GM12878 (cell line): ENCODE data around the gene NUDT22. TPM values are rescaled to one million over a fixed set of nuclear protein-coding genes. Genes with fewer than 3 reads are reported as not detected.

Experiments
- ATAC-seq: fragments of 200-7000 bp; cut with Tn5 transposase; 3 replicates; pipeline ENCODE4 v1.9.1; 2020; ENCODE audit warnings: mild to moderate bottlenecking, moderate library complexity
- BruUV-seq: library from RNA; stranded (reverse); fragments of 400-500 nt; replicated peaks from 2 replicates; lab custom pipeline; 2021; lab: Mats Ljungman, UMichigan
- CTCF ChIA-PET: fragments of 300-600 bp; sonication (Branson Sonifier 250); formaldehyde crosslinking; extraction: SDS; loops from one replicate; lab custom pipeline; 2021; ENCODE audit warnings: inconsistent platforms; lab: Yijun Ruan, JAX
- POLR2A ChIA-PET: fragments of 350-600 bp; formaldehyde crosslinking; extraction: SDS; loops from one replicate; lab custom pipeline; 2021; ENCODE audit warnings: inconsistent platforms; lab: Charles Lee
- RAD21 ChIA-PET: fragments of 300-600 bp; sonication (Branson Sonifier 250); formaldehyde crosslinking; loops from one replicate; lab custom pipeline; 2023; ENCODE audit warnings: antibody characterized with exemption; ENCODE audit not compliant: unreplicated experiment; lab: Charles Lee
- SMC1A ChIA-PET: fragments of 300-600 bp; sonication (Branson Sonifier 250); formaldehyde crosslinking; loops from one replicate; lab custom pipeline; 2023; ENCODE audit not compliant: unreplicated experiment, uncharacterized antibody; lab: Charles Lee
- DNase-seq: peaks from one replicate; pipeline ENCODE4 v3.0.0-alpha.2; 2011; ENCODE audit warnings: low read depth, low spot score
- FAIRE-seq: peaks from 3 replicates; lab custom pipeline; 2011; peaks lifted over from hg19 to GRCh38; lab: Jason Lieb, UNC
- H2AFZ ChIP-seq: 2 replicates; pipeline ENCODE4 v1.6.0; 2011; ENCODE audit warnings: low read depth, low read length, control low read depth; ENCODE audit not compliant: control insufficient read depth
- H3K27ac ChIP-seq: 2 replicates; pipeline ENCODE4 v1.5.1; 2011; ENCODE audit warnings: control low read depth; ENCODE audit not compliant: control insufficient read depth, insufficient read depth
- H3K27me3 ChIP-seq, 2 experiments: replicated peaks in 1 of 2; 2 replicates each; pipeline versions ENCODE4 v1.6.0 to v1.6.1; 2011; ENCODE audit warnings: low read length in 1 of 2; ENCODE audit not compliant: control insufficient read depth in 2 of 2, insufficient read depth in 2 of 2
- H3K36me3 ChIP-seq, 2 experiments: 2 replicates each; pipeline ENCODE4 v1.5.1; 2011; ENCODE audit warnings: low read length in 1 of 2; ENCODE audit not compliant: control insufficient read depth in 2 of 2, insufficient read depth in 2 of 2
- H3K4me1 ChIP-seq: 2 replicates; pipeline ENCODE4 v1.6.1; 2011; ENCODE audit warnings: mild to moderate bottlenecking, low read length, moderate library complexity, mixed read lengths; ENCODE audit not compliant: control insufficient read depth, insufficient read depth
- H3K4me2 ChIP-seq: 2 replicates; pipeline ENCODE4 v1.6.0; 2011; ENCODE audit warnings: control low read depth; ENCODE audit not compliant: control insufficient read depth, insufficient read depth
- H3K4me3 ChIP-seq: fragments of 200-600 bp; sonication (generic); 2 replicates; pipeline ENCODE4 v1.5.1; 2016
- H3K79me2 ChIP-seq: 2 replicates; pipeline ENCODE4 v1.6.0; 2011; ENCODE audit warnings: low read length; ENCODE audit not compliant: control insufficient read depth, insufficient read depth
- H3K9ac ChIP-seq: 2 replicates; pipeline ENCODE4 v1.8.0; 2011; ENCODE audit warnings: low read length, control low read depth, mixed read lengths; ENCODE audit not compliant: control insufficient read depth, insufficient read depth
- H3K9me3 ChIP-seq: replicated peaks from 3 replicates; pipeline ENCODE4 v1.5.1; 2011; ENCODE audit warnings: mild to moderate bottlenecking, low read length; ENCODE audit not compliant: control insufficient read depth, insufficient read depth
- H4K20me1 ChIP-seq: 2 replicates; pipeline ENCODE4 v1.6.0; 2011; ENCODE audit not compliant: control insufficient read depth, insufficient read depth
- CBX3 ChIP-seq: fragments of 200-600 bp; sonication (generic); IDR thresholded peaks from 2 replicates; pipeline ENCODE4 v1.6.1; 2016; ENCODE audit warnings: low read depth, borderline replicate concordance
- EED ChIP-seq: sonication (generic); IDR thresholded peaks from 2 replicates; pipeline ENCODE4 v1.6.1; 2016; ENCODE audit warnings: antibody characterized with exemption, low read depth
- IRF4 ChIP-seq: IDR thresholded peaks from 2 replicates; pipeline ENCODE4 v1.6.1; 2011; ENCODE audit warnings: low read depth, low read length
- JUND ChIP-seq: IDR thresholded peaks from 2 replicates; pipeline ENCODE4 v1.6.1; 2012; ENCODE audit warnings: low read depth, mild to moderate bottlenecking, low read length, improper control_type of control experiment, moderate library complexity
- MEF2B ChIP-seq: fragments of 450-650 bp; IDR thresholded peaks from 2 replicates; pipeline ENCODE4 v1.6.1; 2018; ENCODE audit warnings: mild to moderate bottlenecking, moderate library complexity; ENCODE audit not compliant: partially characterized antibody, poor library complexity, severe bottlenecking
- MYB ChIP-seq: fragments of 150-350 bp; IDR thresholded peaks from 2 replicates; pipeline ENCODE4 v1.6.1; 2014; ENCODE audit warnings: mild to moderate bottlenecking, low read depth, low read length, borderline replicate concordance
- PAX8 ChIP-seq: fragments of 450-650 bp; IDR thresholded peaks from 2 replicates; pipeline ENCODE4 v1.6.1; 2017; ENCODE audit warnings: mild to moderate bottlenecking, moderate library complexity
- POLR2AphosphoS2 ChIP-seq: IDR thresholded peaks from 2 replicates; pipeline ENCODE4 v1.6.1; 2011; ENCODE audit warnings: low read depth, mild to moderate bottlenecking, low read length, improper control_type of control experiment, moderate library complexity
- SIN3A ChIP-seq: IDR thresholded peaks from 2 replicates; pipeline ENCODE4 v1.6.1; 2012; ENCODE audit warnings: low read depth, low read length, improper control_type of control experiment
- SMC3 ChIP-seq: IDR thresholded peaks from 2 replicates; pipeline ENCODE4 v1.6.1; 2011; ENCODE audit warnings: low read length, improper control_type of control experiment, borderline replicate concordance
- SREBF1 ChIP-seq: IDR thresholded peaks from 2 replicates; pipeline ENCODE4 v1.6.1; 2012; ENCODE audit warnings: mild to moderate bottlenecking, low read length
- ZNF217 ChIP-seq: fragments of 450-650 bp; IDR thresholded peaks from 2 replicates; pipeline ENCODE4 v1.6.1; 2017; ENCODE audit warnings: antibody characterized with exemption, mild to moderate bottlenecking
- ZNF622 ChIP-seq: fragments of 450-650 bp; IDR thresholded peaks from 2 replicates; pipeline ENCODE4 v1.6.1; 2017; ENCODE audit warnings: mild to moderate bottlenecking, inconsistent platforms
- ZZZ3 ChIP-seq: IDR thresholded peaks from 2 replicates; pipeline ENCODE4 v1.6.1; 2011; ENCODE audit warnings: low read depth; ENCODE audit not compliant: control insufficient read depth, insufficient read length
- WGBS: methylation state at CpG from one replicate; pipeline ENCODE4 v1.1.6; 2016; ENCODE audit warnings: low lambda C conversion rate; ENCODE audit not compliant: insufficient replicate concordance, insufficient coverage; ENCODE audit errors: missing lambda C conversion rate; 5-methylcytosine and 5-hydroxymethylcytosine counted together
- in situ Hi-C: fragments of 300-500 bp; cut with MboI; formaldehyde crosslinking; loops from 9 replicates; pipeline ENCODE4 v1.14.3; 2018; ENCODE audit warnings: mixed read lengths
- intact Hi-C: fragments of 100-400 bp; cut with micrococcal nuclease; formaldehyde crosslinking; loops from one replicate; pipeline ENCODE4 v1.14.2; 2022; ENCODE audit not compliant: unreplicated experiment
- polyA plus RNA-seq, 11 experiments: library from polyadenylated mRNA; depleted of rRNA in 4 of 11; unstranded in 6 of 11; stranded (reverse) in 5 of 11; fragments of >200 nt; fragmentation: Nextera tagmentation in 4 of 11; fragmentation: Illumina TruSeq in 1 of 11; extraction: Ambion mirVana in 4 of 11; extraction: Trizol in 1 of 11; gene quantifications; 1 replicate in 1 of 11; 2 replicates in 10 of 11; pipeline versions ENCODE4 v1.2.1 to v1.2.3, GENCODE V29; 2011 to 2016; ENCODE audit warnings: inconsistent platforms in 2 of 11, missing spikeins in 2 of 11, low read depth in 1 of 11
- total RNA-seq, 4 experiments: library from RNA; depleted of rRNA in 3 of 4; stranded (reverse); fragments of >200 nt in 3 of 4; fragmentation: Illumina TruSeq in 1 of 4; extraction: Trizol in 1 of 4; gene quantifications; 2 replicates each; pipeline versions ENCODE4 v1.2.1 to v1.2.3, GENCODE V29; 2013 to 2021
- TF ChIP-seq, protein P1 (sequence below): fragments of 450-650 bp; formaldehyde crosslinking; IDR thresholded peaks from 2 replicates; pipeline ENCODE4 v1.4.0; 2020; ENCODE audit warnings: mild to moderate bottlenecking, moderate library complexity

Gene NUDT22
- total and polyA plus RNA-seq, 10 of the 15 experiments (the other 5 are each of a cell fraction or from before 2014, with no cell fraction given), result 6.7 to 115 (median 64.7) TPM

DNA sequence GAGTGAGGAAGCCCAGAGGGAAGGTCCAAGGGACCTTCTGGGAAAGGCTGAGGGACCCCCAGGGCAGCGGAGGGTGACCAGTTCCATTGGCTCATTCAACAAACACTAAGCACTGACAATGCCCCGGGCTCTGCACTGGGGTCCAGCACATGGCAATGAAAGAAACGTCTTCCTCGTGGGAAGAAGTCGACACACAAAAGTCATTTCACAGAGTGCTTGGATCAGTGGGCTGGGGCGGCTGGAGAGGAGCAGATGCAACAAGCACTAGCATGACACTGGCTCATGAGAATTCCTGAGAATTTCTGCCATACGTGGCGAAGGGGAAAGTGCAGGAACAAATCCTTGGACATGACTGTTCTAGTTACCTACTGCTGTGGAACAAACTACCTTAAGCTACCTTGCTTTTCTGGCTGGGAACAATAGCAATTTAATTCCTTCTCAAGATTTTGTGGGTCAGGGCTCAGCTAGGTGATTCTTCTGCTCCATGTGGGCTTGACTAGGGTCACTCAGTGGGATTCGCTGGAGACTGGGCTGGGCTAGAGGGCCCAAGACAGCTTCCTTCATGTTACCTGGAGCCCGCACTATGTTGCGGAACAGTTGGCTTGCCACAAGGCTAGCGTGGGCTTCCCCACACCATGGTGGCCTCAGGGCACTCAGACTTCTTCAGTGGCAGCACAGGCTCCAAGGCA, 47.0 kb upstream of the NUDT22 start (continued):
- TF ChIP-seq CBX3 (no peak), MYB (no peak)

DNA sequence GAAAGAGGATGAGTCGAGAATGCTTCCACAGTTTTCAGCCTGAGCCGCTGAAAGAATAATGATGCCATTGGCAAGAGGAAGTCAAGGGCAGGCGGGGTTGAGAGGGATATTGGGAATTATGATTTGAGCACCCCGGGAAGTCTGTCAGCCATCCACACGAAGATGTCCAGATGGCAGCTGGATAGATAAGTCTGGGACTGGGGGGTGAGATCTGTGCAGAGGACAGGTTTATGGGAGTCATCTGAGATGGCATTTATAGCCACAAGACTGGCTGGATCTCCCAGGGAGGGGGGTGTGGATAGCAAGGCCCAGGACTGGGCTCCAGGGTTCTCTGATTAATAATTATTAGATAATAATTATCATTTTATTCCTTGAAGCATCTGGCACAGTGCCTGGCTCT, 45.2 kb upstream of the NUDT22 start:
- no peak for DNase-seq
- H3K27ac ChIP-seq, result no peak overlapping the region; the same call in 1 of the 2 replicates
- H3K79me2 ChIP-seq, result peaks cover 22% of the 10 kb centered on the region
- TF ChIP-seq SREBF1 (no peak), PAX8 (no peak), JUND (no peak), SIN3A (no peak), IRF4 (no peak), MEF2B (no peak), ZNF622 (no peak), SMC3 (no peak), EED (no peak), POLR2AphosphoS2 (no peak), ZNF217 (no peak), ZZZ3 (no peak)
- TF ChIP-seq, protein P1, sequence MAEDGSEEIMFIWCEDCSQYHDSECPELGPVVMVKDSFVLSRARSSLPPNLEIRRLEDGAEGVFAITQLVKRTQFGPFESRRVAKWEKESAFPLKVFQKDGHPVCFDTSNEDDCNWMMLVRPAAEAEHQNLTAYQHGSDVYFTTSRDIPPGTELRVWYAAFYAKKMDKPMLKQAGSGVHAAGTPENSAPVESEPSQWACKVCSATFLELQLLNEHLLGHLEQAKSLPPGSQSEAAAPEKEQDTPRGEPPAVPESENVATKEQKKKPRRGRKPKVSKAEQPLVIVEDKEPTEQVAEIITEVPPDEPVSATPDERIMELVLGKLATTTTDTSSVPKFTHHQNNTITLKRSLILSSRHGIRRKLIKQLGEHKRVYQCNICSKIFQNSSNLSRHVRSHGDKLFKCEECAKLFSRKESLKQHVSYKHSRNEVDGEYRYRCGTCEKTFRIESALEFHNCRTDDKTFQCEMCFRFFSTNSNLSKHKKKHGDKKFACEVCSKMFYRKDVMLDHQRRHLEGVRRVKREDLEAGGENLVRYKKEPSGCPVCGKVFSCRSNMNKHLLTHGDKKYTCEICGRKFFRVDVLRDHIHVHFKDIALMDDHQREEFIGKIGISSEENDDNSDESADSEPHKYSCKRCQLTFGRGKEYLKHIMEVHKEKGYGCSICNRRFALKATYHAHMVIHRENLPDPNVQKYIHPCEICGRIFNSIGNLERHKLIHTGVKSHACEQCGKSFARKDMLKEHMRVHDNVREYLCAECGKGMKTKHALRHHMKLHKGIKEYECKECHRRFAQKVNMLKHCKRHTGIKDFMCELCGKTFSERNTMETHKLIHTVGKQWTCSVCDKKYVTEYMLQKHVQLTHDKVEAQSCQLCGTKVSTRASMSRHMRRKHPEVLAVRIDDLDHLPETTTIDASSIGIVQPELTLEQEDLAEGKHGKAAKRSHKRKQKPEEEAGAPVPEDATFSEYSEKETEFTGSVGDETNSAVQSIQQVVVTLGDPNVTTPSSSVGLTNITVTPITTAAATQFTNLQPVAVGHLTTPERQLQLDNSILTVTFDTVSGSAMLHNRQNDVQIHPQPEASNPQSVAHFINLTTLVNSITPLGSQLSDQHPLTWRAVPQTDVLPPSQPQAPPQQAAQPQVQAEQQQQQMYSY (CRISPR knock-in tag), result no peak
- ChIA-PET RAD21 (interaction anchor here (0.8 to 1.6 kb wide), 2 partner anchors 16 to 24 kb away, joined by 3 to 8 read pairs; no protein-coding TSS in a partner anchor), CTCF (interaction anchor here (1.1 to 1.7 kb wide), 5 partner anchors 11 to 174 kb away, joined by 3 to 4 read pairs (median 3); partner anchors contain the start of genes MACROD1 and PRDX5), POLR2A (interaction anchor here (0.8 to 1.3 kb wide), 4 partner anchors 10 to 103 kb away, joined by 3 to 8 read pairs (median 3); partner anchors contain the start of genes FERMT3, NUDT22 and TRPT1), SMC1A (no interaction called here)
- intact Hi-C loops (no loop called here), in situ Hi-C loops (no loop called here)
- peaks cover 28% of the 10 kb centered on the region for H3K4me1 ChIP-seq
- H3K36me3 ChIP-seq, result no peaks in the 10 kb centered on the region
- 98% methylated on average over 5 of the region's 5 CpGs for WGBS
- FAIRE-seq, result no peak
- no peak overlapping the region for H3K4me3 ChIP-seq
- no peak for ATAC-seq
- H3K27me3 ChIP-seq, result no peaks in the 10 kb centered on the region
- H3K4me2 ChIP-seq, result peak overlapping the region; percentile 85; the same call in 1 of the 2 replicates
- H4K20me1 ChIP-seq, result peaks cover 3% of the 10 kb centered on the region; the same call in 1 of the 2 replicates
- H3K9ac ChIP-seq, result no peak overlapping the region
- H2AFZ ChIP-seq, result no peak overlapping the region
- BruUV-seq, result no TSS peak
- H3K9me3 ChIP-seq, result no peaks in the 10 kb centered on the region
